Fibroblast of villous mesenchyme (primary cell): ENCODE results near the gene EIF2B2. TPM values are rescaled to one million over a fixed set of nuclear protein-coding genes. Genes with fewer than 3 reads are reported as not detected.

Source experiments
- DNase-seq: peaks from one replicate; pipeline ENCODE4 v3.0.0-alpha.2; 2010; ENCODE audit warnings: low read depth
- H3K4me3 ChIP-seq: 2 replicates; pipeline ENCODE4 v1.5.1; 2011; ENCODE audit warnings: low read depth, mild to moderate bottlenecking, low read length
- CTCF ChIP-seq: IDR thresholded peaks from 2 replicates; pipeline ENCODE4 v1.5.1; 2012; ENCODE audit warnings: low read depth, mild to moderate bottlenecking, low read length; ENCODE audit not compliant: insufficient read depth
- total RNA-seq: library from RNA; depleted of rRNA; stranded (reverse); fragments of >200 nt; gene quantifications from 2 replicates; pipeline ENCODE4 v1.2.3, GENCODE V29; 2012

Gene EIF2B2
- total RNA-seq, 1 donor: 46.6 TPM

DNA sequence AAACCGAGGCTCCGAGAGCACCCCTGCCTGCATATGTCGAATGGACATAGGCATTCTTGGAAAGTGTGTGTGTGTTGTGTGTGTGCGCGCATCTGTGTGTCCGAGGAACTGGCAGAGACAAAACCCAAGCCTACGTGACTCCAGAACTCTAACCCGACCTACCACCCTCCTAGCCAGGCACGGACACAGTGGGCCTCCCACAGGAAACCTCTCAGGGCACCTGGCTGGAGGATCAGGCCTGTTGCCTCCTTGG lies 46.8 kb upstream of the EIF2B2 start:
- TF ChIP-seq CTCF: no peak
- no peak for DNase-seq
- H3K4me3 ChIP-seq: peak overlapping the region; percentile 35

- no peak for TF ChIP-seq CTCF
Measured at GRCh38 chr14:74956280-74957072, 46.2 kb upstream of the EIF2B2 start.

GRCh38 chr14:74959596-74960180 lies 43.0 kb upstream of the EIF2B2 start:
- no peak for DNase-seq
- no peak overlapping the region for H3K4me3 ChIP-seq
- no peak for TF ChIP-seq CTCF

More at GRCh38 chr14:74956280-74957072, 46.2 kb upstream of the EIF2B2 start:
- DNase-seq: no peak
- H3K4me3 ChIP-seq: no peak overlapping the region

DNA sequence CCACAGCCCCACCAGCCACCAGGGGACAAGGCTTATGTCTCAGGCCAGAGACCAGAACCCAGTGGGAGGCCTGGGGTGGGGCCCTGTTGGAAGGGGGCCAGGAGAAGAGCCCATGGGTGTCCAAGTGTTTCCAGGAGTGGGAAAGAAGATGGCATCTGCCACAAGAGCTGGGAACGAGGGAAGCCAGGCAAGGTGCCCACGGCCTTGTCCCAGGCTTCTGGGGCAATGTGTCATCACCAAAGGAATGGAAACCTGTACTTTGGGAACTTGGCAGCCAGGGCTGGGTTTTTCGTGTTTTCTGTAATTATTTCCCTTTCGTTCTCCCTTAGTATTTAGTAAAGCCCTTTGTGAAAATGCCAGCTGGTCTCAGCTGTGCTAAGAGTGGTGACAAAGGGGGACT lies 42.0 kb upstream of the EIF2B2 start:
- H3K4me3 ChIP-seq: no peak overlapping the region
- no peak for TF ChIP-seq CTCF
- DNase-seq: no peak

GRCh38 chr14:74961238-74961911 lies 41.3 kb upstream of the EIF2B2 start:
- H3K4me3 ChIP-seq: no peak overlapping the region
- no peak for TF ChIP-seq CTCF
- no peak for DNase-seq

- TF ChIP-seq CTCF: no peak
- H3K4me3 ChIP-seq: no peak overlapping the region
- DNase-seq: no peak
Measured at GRCh38 chr14:74962046-74962445, 40.7 kb upstream of the EIF2B2 start.
